ENCODE results near the gene DHRSX.

- no peak for TF ChIP-seq POLR2AphosphoS5 (IDR thresholded peaks at IDR 0.05; ENCODE audit: borderline replicate concordance, low read depth, low read length)
- TF ChIP-seq EZH2 (IDR thresholded peaks at IDR 0.05) = no peak
- TF ChIP-seq FOXP2 (optimal IDR thresholded peaks at IDR 0.05; ENCODE audit: control extremely low read depth, extremely low read length, insufficient read depth) = no peak
These were observed 529 bp downstream of the DHRSX start for GRCh38 chrX:2500091-2500802.

All from SK-N-MC (cell line).